ENCODE measurements around the gene TNN.
A peak's percentile ranks its signal among the peaks of the same experiment; 100 is the strongest.

The TNN gene

DNA sequence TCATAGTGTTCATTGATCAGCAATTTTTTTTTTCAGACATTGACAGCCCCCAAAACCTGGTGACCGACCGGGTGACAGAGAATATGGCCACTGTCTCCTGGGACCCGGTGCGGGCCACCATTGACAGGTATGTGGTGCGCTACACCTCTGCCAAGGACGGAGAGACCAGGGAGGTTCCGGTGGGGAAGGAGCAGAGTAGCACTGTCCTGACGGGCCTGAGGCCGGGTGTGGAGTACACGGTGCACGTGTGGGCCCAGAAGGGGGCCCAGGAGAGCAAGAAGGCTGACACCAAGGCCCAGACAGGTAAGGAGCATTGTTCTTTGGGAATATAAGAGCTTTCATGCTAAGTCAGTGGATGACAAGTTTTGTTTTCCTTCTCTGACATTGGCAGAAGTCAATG, 49.3 kb downstream of the TNN start:
- TF ChIP-seq, protein P1, sequence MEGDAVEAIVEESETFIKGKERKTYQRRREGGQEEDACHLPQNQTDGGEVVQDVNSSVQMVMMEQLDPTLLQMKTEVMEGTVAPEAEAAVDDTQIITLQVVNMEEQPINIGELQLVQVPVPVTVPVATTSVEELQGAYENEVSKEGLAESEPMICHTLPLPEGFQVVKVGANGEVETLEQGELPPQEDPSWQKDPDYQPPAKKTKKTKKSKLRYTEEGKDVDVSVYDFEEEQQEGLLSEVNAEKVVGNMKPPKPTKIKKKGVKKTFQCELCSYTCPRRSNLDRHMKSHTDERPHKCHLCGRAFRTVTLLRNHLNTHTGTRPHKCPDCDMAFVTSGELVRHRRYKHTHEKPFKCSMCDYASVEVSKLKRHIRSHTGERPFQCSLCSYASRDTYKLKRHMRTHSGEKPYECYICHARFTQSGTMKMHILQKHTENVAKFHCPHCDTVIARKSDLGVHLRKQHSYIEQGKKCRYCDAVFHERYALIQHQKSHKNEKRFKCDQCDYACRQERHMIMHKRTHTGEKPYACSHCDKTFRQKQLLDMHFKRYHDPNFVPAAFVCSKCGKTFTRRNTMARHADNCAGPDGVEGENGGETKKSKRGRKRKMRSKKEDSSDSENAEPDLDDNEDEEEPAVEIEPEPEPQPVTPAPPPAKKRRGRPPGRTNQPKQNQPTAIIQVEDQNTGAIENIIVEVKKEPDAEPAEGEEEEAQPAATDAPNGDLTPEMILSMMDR (conservative IDR thresholded peaks at IDR 0.05; ENCODE audit: low read length): no peak
- no peak overlapping the region for H3K4me3 ChIP-seq (ENCODE audit: low read length)
- no peak for DNase-seq (ENCODE audit: low read depth)

DNA sequence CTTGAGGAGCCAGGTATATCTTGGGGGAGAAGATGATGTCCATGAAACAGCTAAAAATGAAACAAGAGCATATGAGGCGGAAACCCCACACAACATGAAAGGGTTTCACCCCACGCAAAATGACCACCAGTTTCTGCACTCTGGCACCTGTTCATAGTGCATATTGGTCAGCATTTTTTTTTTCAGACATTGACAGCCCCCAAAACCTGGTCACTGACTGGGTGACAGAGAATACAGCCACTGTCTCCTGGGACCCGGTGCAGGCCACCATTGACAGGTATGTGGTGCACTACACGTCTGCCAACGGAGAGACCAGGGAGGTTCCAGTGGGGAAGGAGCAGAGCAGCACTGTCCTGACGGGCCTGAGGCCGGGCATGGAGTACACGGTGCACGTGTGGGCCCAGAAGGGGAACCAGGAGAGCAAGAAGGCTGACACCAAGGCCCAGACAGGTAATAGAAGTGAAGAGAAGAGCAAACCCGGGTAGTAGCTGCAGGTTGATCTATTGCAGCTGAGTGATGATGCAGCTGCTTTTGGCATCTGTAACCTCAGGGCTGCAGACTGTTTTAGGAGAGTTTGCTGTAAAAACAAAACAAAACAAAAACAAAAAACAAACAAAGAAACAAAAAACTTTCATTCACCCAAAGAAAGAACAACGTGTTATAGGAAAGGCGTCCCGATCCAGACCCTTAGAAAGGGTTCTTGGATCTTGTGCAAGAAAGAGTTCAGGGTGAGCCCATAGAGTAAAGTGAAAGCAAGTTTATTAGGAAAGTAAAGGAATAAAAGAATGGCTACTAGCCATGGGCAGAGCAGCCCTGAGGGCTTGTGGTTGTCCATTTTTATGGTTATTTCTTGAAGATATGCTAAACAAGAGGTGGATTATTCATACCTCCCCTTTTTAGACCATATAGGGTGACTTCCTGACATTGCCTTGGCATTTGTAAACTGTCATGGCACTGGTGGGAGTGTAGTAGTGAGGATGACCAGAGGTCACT, 51.0 kb downstream of the TNN start:
- no peak overlapping the region for H3K4me3 ChIP-seq (ENCODE audit: low read length)
- no peak for DNase-seq (ENCODE audit: low read depth)
- TF ChIP-seq, protein P1 (conservative IDR thresholded peaks at IDR 0.05; ENCODE audit: low read length): no peak

DNA sequence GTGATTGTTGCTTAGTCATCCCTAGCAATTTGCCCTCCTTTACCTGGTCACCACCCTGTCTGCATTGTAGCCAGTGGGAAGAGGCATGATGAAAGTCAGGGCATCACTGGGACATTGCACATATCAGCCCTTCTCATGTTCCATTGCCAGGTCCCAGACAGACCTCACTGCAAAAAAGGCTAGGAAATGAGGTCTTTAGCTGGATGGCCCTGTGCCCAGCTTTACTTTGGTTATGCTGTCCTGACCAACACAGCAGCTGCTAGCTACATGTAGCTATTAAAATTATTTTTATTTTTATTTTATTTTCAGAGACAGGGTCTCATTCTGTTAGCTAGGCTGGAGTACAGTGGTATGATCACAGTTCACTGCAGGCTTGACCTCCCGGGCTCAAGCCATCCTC, 52.9 kb downstream of the TNN start:
- no peak overlapping the region for H3K4me3 ChIP-seq (ENCODE audit: low read length)
- TF ChIP-seq, protein P1 (conservative IDR thresholded peaks at IDR 0.05; ENCODE audit: low read length): no peak
- DNase-seq (ENCODE audit: low read depth): no peak

DNA sequence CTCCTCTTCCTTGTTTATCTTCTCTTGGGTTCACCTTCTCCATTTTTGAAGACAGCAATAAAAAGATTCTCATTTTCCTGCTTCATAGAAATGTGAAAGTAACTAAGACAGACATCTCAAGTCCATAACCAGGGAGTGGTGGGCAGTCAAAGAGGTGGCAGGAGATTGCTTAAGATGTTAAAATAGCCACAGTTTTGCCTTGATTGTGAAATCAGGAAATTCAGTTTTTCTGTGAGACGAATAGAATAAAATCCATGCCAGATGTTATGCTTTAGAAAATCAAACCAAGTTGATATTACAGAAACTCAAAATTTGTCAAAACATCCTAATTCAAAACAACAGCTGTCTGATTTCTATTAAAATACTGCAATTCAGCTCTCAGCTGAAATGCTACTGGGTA, 57.2 kb downstream of the TNN start:
- H3K4me3 ChIP-seq (ENCODE audit: low read length): no peak overlapping the region
- TF ChIP-seq, protein P1 (conservative IDR thresholded peaks at IDR 0.05; ENCODE audit: low read length): no peak

DNA sequence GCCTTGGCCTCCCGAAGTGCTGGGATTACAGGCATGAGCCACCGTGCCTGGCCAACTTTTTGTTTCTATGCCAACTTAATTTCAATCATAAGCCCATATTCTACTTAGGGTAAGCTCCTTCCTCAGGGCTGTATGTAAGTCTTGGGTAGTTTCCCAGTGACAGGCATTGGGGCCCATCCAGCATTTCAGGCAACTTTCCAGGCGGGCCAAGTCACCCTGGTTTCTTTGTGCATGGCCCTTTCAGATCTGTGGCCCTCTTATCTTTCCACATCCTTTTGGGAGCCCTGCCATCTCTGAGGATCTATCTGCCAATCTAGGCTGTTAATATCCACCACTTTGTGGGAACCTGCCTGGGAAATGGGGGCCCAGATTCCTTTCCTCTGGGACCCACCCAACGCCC, 58.7 kb downstream of the TNN start:
- no peak overlapping the region for H3K4me3 ChIP-seq (ENCODE audit: low read length)
- TF ChIP-seq, protein P1 (conservative IDR thresholded peaks at IDR 0.05; ENCODE audit: low read length): no peak
- DNase-seq (ENCODE audit: low read depth): peak; percentile 30

More for the DNA sequence above, 57.2 kb downstream of the TNN start:
- DNase-seq (ENCODE audit: low read depth): peak; percentile 61

DNA sequence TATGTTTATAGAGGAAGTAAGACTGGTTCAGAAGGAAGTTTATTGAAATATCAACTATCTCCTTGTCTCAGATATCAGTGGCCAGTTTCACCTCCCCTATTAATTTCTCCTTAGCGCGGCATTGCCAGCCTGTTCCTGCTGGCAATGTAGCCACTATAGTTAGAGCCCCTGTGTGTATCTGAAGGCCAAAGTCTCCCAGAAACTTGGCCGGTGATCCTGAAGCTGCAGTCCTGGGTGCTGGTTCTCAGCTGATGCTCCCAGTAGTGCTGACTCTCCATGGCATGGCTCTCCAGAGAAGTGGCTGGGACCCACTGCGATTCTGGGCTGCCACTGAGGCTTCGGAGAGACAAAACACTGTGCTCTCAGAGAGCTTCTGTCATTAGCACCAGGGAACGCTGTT, 59.9 kb downstream of the TNN start:
- TF ChIP-seq, protein P1 (conservative IDR thresholded peaks at IDR 0.05; ENCODE audit: low read length): no peak
- no peak overlapping the region for H3K4me3 ChIP-seq (ENCODE audit: low read length)
- no peak for DNase-seq (ENCODE audit: low read depth)

DNA sequence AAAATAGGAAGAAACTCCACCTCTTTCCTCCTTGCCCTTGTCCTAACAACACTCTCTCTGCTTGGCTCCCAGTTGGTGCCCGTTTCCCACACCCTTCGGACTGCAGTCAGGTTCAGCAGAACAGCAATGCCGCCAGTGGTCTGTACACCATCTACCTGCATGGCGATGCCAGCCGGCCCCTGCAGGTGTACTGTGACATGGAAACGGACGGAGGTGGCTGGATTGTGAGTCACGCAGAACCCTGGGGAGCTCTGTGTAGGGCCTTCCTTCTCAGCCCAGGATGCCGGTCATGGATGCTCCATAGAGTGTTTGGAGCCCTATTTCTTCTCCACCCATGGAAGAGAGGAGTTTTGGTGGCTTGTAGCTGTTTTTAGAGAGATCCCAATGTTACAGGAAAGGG, 60.9 kb downstream of the TNN start:
- TF ChIP-seq, protein P1 (conservative IDR thresholded peaks at IDR 0.05; ENCODE audit: low read length): no peak
- no peak overlapping the region for H3K4me3 ChIP-seq (ENCODE audit: low read length)
- no peak for DNase-seq (ENCODE audit: low read depth)

Data from AG10803 (cell line).